Activated naive CD8-positive, alpha-beta T cell treated with anti-CD3 and anti-CD28 coated beads for 36 hours (primary cell): Measurements from ENCODE around the gene FBXO21. TPM values are rescaled to one million over a fixed set of nuclear protein-coding genes. Genes with fewer than 3 reads are reported as not detected.

Experiments used
- DNase-seq: peaks from one replicate; pipeline ENCODE4 v3.0.0; 2021
- H3K27ac Mint-ChIP-seq: one replicate; pipeline ENCODE4 v1.8.0; 2022; ENCODE audit warnings: mild to moderate bottlenecking, moderate library complexity, mixed read lengths
- H3K27me3 Mint-ChIP-seq: one replicate; pipeline ENCODE4 v1.8.0; 2022; ENCODE audit warnings: mild to moderate bottlenecking, mixed read lengths
- H3K36me3 Mint-ChIP-seq: one replicate; pipeline ENCODE4 v1.8.0; 2021; ENCODE audit warnings: mild to moderate bottlenecking, mixed read lengths
- H3K4me1 Mint-ChIP-seq: one replicate; pipeline ENCODE4 v1.8.0; 2021; ENCODE audit warnings: mixed read lengths
- H3K4me3 Mint-ChIP-seq: one replicate; pipeline ENCODE4 v1.8.0; 2022; ENCODE audit warnings: mild to moderate bottlenecking, moderate library complexity, mixed read lengths
- H3K9me3 Mint-ChIP-seq: one replicate; pipeline ENCODE4 v1.8.0; 2022; ENCODE audit warnings: mixed read lengths
- total RNA-seq, 2 experiments: library from RNA; stranded (reverse); gene quantifications; one replicate each; pipeline ENCODE4 v1.2.3, GENCODE V29; 2021

Gene FBXO21
- total RNA-seq, 2 experiments from 2014 or later = 24.3 to 25.8 TPM

- Mint-ChIP-seq H3K27me3 (no peaks in the 10 kb centered on the region), H3K36me3 (peaks cover 8% of the 10 kb centered on the region)
These were observed 27.6 kb downstream of the FBXO21 start for GRCh38 chr12:117162633-117163032.

GRCh38 chr12:117162167-117162539 lies 28.1 kb downstream of the FBXO21 start:
- DNase-seq = no peak
- no peak overlapping the region for H3K4me3 Mint-ChIP-seq
- peak overlapping the region; percentile 27 for H3K27ac Mint-ChIP-seq
- H3K9me3 Mint-ChIP-seq = no peaks in the 10 kb centered on the region
- H3K4me1 Mint-ChIP-seq = no peaks in the 10 kb centered on the region
- no peaks in the 10 kb centered on the region for H3K27me3 Mint-ChIP-seq
- H3K36me3 Mint-ChIP-seq = peaks cover 10% of the 10 kb centered on the region

More at GRCh38 chr12:117162633-117163032, 27.6 kb downstream of the FBXO21 start:
- no peaks in the 10 kb centered on the region for H3K4me1 Mint-ChIP-seq
- H3K27ac Mint-ChIP-seq = no peak overlapping the region
- no peak for DNase-seq
- no peak overlapping the region for H3K4me3 Mint-ChIP-seq
- H3K9me3 Mint-ChIP-seq = no peaks in the 10 kb centered on the region

GRCh38 chr12:117161460-117162166 lies 28.7 kb downstream of the FBXO21 start:
- Mint-ChIP-seq H3K36me3 (peaks cover 12% of the 10 kb centered on the region), H3K27ac (peak overlapping the region; percentile 27), H3K9me3 (no peaks in the 10 kb centered on the region), H3K4me1 (no peaks in the 10 kb centered on the region), H3K27me3 (no peaks in the 10 kb centered on the region), H3K4me3 (no peak overlapping the region)
- DNase-seq = no peak

DNA sequence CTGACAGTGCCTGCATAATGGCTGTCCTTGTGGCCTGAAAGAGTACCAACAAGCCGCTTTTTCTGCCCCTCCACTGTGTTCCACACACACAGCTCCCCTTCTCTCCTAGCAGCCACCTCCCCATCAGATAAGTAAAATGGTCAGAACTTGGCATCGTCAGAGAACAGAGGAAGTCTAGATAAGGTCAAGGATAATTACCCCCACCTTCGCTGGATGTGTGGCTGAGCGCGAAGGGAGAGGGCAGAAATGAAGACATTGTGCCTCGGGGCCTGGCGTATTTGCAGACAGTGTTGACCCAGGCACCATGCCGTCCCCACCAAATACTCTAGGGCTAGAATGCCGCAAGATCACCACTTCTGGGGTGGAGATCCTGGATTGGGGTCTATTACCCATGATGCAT lies 30.6 kb downstream of the FBXO21 start:
- Mint-ChIP-seq H3K36me3 (peaks cover 15% of the 10 kb centered on the region), H3K4me1 (no peaks in the 10 kb centered on the region), H3K27ac (no peak overlapping the region)

GRCh38 chr12:117158911-117159553 lies 31.2 kb downstream of the FBXO21 start:
- no peak for DNase-seq
- H3K4me1 Mint-ChIP-seq = no peaks in the 10 kb centered on the region
- H3K27me3 Mint-ChIP-seq = no peaks in the 10 kb centered on the region
- no peaks in the 10 kb centered on the region for H3K9me3 Mint-ChIP-seq
- H3K27ac Mint-ChIP-seq = no peak overlapping the region
- peaks cover 15% of the 10 kb centered on the region for H3K36me3 Mint-ChIP-seq
- no peak overlapping the region for H3K4me3 Mint-ChIP-seq

More for the DNA sequence above, 30.6 kb downstream of the FBXO21 start:
- no peak overlapping the region for H3K4me3 Mint-ChIP-seq
- no peaks in the 10 kb centered on the region for H3K27me3 Mint-ChIP-seq
- no peaks in the 10 kb centered on the region for H3K9me3 Mint-ChIP-seq
- DNase-seq = no peak

DNA sequence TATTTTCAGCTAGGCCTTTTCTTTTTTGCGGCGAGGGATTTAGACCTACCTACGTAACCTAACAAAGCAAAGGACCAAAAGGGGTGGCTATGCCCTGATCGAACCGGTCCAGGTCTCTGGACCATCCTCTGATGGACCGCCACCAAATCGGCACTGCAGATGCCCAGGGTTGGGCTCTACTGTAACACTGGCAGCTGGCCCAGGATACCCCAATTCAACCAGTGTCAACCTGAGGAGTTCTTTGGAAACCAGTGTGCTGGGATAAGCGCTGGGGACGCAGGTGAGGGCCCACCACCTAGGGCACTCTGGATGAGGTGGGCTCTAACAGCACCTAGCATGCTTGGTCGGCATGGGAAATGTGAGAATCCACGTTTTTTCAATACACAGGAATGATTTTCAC lies 32.2 kb downstream of the FBXO21 start:
- Mint-ChIP-seq H3K36me3 (peaks cover 17% of the 10 kb centered on the region), H3K27me3 (no peaks in the 10 kb centered on the region), H3K27ac (no peak overlapping the region), H3K4me3 (no peak overlapping the region), H3K4me1 (peaks cover 1% of the 10 kb centered on the region), H3K9me3 (no peaks in the 10 kb centered on the region)
- DNase-seq = no peak

DNA sequence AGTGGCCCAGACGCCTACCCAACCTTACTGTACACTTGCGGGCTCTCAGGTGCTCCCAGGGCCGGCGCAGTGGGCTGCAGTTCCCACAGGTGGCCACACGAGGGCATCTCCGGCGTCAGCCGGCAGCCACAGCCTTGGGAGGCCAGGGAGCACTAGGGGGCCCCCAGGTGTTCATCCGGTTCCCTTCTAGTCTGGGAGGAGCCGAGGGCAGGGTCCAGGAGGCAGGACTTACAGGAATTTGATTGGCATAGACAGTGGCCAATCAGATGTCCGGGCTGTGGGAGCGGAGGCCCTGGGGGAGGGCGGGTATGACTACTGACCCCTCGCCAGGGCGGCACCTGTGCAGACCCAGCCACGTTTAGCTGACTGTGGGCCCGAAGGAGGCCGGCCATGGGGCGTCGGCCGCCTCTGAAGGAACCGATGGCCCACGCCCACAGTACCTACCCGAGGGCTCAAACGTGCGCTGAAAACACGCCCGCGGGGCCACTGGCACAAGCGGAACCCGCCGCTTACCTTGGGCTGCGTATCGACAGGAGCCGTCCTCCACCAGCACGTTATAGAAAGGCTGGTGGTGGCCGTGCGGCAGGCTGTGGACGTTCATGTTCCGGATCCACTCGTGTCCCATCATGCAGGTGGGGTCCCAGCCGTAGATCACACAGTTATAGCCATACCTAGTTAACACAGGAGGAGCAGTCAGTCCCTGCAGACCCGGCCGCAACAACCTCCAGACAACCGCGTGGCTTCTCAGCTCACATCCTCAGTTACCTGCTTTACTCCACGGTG lies 34.8 kb downstream of the FBXO21 start:
- H3K36me3 Mint-ChIP-seq = peaks cover 29% of the 10 kb centered on the region
- H3K27me3 Mint-ChIP-seq = no peaks in the 10 kb centered on the region
- no peaks in the 10 kb centered on the region for H3K9me3 Mint-ChIP-seq
- no peak overlapping the region for H3K4me3 Mint-ChIP-seq
- no peak overlapping the region for H3K27ac Mint-ChIP-seq
- DNase-seq = peak; percentile 81
- peaks cover 19% of the 10 kb centered on the region for H3K4me1 Mint-ChIP-seq

- peaks cover 40% of the 10 kb centered on the region for H3K4me1 Mint-ChIP-seq
- no peaks in the 10 kb centered on the region for H3K27me3 Mint-ChIP-seq
- H3K4me3 Mint-ChIP-seq = no peak overlapping the region
- no peak for DNase-seq
- no peak overlapping the region for H3K27ac Mint-ChIP-seq
- peaks cover 31% of the 10 kb centered on the region for H3K36me3 Mint-ChIP-seq
- H3K9me3 Mint-ChIP-seq = no peaks in the 10 kb centered on the region
These were observed 37.2 kb downstream of the FBXO21 start for GRCh38 chr12:117152793-117153775.

DNA sequence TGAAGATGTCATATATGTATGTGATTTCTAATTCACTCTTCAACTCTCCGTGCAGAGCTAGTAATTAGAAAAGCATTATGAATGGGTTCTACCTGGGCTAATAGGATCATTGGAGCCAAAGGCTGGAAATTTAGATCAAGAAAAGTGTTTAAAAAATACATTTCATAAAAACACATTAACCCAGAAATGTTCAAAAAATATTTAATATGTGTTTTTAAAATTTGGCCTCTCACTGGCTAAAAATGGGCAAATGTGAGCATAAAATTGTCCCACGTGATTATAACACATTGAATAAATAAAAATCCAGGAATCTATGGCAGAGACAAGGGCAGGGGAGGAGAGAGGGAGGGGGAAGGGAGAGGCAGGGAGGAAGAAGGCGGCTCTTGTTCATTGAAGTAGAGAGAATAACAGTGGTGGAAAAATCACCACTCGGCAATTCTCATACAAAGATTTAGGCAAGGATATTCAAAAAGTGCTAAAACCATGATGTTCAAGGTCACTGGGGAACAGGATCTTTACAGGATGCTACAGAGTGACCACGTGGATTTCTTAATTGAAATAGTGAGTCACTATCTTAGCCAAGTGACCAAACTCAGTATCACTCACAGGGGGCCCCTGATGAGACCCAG lies 38.8 kb downstream of the FBXO21 start:
- Mint-ChIP-seq H3K27me3 (no peaks in the 10 kb centered on the region), H3K4me1 (peaks cover 45% of the 10 kb centered on the region), H3K36me3 (peaks cover 31% of the 10 kb centered on the region), H3K4me3 (no peak overlapping the region), H3K9me3 (no peaks in the 10 kb centered on the region), H3K27ac (peak overlapping the region; percentile 48)
- no peak for DNase-seq

- H3K27ac Mint-ChIP-seq = peak overlapping the region; percentile 47
- no peak overlapping the region for H3K4me3 Mint-ChIP-seq
- no peak for DNase-seq
- H3K9me3 Mint-ChIP-seq = no peaks in the 10 kb centered on the region
- peaks cover 45% of the 10 kb centered on the region for H3K4me1 Mint-ChIP-seq
- peaks cover 28% of the 10 kb centered on the region for H3K36me3 Mint-ChIP-seq
- no peaks in the 10 kb centered on the region for H3K27me3 Mint-ChIP-seq
These were observed 40.8 kb downstream of the FBXO21 start for GRCh38 chr12:117149431-117149830.

DNA sequence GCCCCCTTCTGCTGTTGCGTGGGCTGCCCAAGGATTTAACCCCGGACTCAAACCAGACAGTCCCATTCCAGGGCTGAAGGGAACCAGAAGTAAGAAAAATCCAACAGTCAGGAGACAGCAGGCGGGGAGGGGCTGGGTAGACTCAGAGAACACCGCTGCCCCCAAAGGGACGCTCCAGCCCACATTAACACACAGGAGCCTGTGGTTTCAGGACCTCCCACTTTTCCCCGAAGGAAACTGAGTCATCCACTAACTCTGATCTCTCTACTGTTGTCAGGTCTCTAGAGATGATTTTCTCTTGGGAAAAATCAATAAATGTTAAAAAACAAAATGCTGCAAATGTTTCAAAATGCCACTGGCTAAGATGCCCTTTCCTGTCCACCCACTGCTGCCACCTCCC lies 41.6 kb downstream of the FBXO21 start:
- Mint-ChIP-seq H3K4me3 (no peak overlapping the region), H3K36me3 (peaks cover 28% of the 10 kb centered on the region), H3K27ac (peak overlapping the region; percentile 47), H3K9me3 (no peaks in the 10 kb centered on the region), H3K4me1 (peaks cover 46% of the 10 kb centered on the region), H3K27me3 (no peaks in the 10 kb centered on the region)
- DNase-seq = no peak

DNA sequence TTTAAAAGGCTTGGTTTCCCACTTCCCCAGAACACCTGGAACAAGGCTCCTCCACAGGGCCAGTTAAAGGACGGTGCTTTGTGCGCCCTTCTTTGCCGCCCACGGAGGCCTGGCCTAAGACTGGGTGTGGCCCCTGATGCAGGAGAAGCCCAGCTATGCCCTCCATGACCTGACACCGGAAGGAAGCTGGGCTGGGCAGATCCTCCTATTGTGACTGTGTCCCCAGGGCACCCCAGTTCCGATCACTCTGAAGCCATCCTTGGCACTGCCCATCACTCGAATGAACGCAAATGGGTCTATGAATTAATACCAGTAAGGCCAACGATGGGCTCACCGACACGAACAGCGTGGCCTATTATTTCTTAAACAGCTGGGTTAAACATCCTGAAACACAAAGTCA lies 42.6 kb downstream of the FBXO21 start:
- DNase-seq = no peak
- H3K4me3 Mint-ChIP-seq = no peak overlapping the region
- H3K27me3 Mint-ChIP-seq = no peaks in the 10 kb centered on the region
- H3K27ac Mint-ChIP-seq = no peak overlapping the region
- peaks cover 40% of the 10 kb centered on the region for H3K4me1 Mint-ChIP-seq
- H3K9me3 Mint-ChIP-seq = no peaks in the 10 kb centered on the region
- peaks cover 26% of the 10 kb centered on the region for H3K36me3 Mint-ChIP-seq

- no peak overlapping the region for H3K27ac Mint-ChIP-seq
- no peak overlapping the region for H3K4me3 Mint-ChIP-seq
- no peaks in the 10 kb centered on the region for H3K9me3 Mint-ChIP-seq
- H3K36me3 Mint-ChIP-seq = peaks cover 14% of the 10 kb centered on the region
- peaks cover 29% of the 10 kb centered on the region for H3K4me1 Mint-ChIP-seq
- DNase-seq = no peak
- no peaks in the 10 kb centered on the region for H3K27me3 Mint-ChIP-seq
These were observed 44.6 kb downstream of the FBXO21 start for GRCh38 chr12:117145597-117146154.

- DNase-seq = no peak
- Mint-ChIP-seq H3K4me1 (peaks cover 21% of the 10 kb centered on the region), H3K36me3 (peaks cover 11% of the 10 kb centered on the region), H3K27me3 (no peaks in the 10 kb centered on the region), H3K4me3 (no peak overlapping the region), H3K27ac (no peak overlapping the region), H3K9me3 (no peaks in the 10 kb centered on the region)
These were observed 45.7 kb downstream of the FBXO21 start for GRCh38 chr12:117144599-117144998.
